NOMO-1 treated with DMSO at 0.1 percent for 48 hours (cell line): ENCODE results near the gene GPHA2.

Experiments
- DNase-seq: peaks from one replicate; lab custom pipeline; 2025; ENCODE audit not compliant: unreplicated experiment; lab: John Stamatoyannopoulos, UW

Gene GPHA2

DNA sequence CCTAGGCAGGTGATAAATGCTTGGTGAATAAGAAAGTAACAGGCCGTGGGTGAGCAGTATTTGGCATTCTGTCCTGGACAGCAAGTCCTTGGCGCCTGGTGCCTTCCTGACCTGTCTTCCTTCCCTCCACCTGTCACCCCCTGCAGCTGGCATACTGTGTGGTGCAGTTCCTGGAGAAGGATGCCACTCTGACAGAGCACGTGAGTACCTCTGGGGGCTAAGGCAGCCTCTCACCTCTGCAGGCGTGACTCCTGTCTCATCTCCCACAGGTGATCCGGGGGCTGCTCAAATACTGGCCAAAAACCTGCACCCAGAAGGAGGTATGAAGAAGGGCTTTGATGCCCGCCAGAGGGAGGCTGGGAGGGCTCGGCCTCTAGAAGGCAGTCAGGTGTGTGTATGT, 4.4 kb downstream of the GPHA2 start:
- no peak for DNase-seq

DNA sequence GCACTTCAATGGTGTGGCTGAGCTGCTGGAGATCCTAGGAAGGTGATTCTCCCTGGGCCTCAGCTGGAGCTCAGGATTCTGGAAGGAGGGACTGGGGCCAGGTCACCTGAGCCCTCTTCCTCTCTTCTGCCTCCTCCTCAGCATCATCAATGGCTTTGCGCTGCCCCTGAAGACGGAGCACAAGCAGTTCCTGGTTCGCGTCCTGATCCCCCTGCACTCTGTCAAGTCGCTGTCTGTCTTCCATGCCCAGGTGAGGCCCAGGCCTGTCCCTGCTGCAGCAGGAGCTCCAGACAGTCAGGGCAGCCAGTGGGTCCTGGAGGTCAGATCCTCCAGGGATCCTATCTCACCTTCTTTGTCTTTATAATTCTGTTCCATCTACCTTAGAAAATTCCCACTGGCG, 5.4 kb downstream of the GPHA2 start:
- DNase-seq, result no peak

DNA sequence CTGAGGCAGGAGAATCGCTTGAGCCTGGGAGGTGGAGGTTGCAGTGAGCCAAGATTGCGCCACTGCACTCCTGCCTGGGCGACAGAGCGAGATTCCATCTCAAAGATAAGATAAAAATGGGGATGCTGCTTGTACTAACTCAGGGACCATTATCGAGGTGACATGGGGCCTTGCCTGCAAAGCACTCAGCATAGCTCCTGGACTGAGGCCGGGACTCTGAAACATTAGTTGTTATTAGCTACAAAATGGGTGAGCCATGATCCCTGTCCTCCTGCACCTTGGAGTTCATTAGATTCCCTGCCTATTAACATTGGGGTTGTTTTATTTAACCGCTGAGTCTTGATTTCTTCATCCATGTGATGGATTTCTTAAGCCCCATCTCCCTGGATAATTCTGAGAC, 6.1 kb downstream of the GPHA2 start:
- no peak for DNase-seq

DNA sequence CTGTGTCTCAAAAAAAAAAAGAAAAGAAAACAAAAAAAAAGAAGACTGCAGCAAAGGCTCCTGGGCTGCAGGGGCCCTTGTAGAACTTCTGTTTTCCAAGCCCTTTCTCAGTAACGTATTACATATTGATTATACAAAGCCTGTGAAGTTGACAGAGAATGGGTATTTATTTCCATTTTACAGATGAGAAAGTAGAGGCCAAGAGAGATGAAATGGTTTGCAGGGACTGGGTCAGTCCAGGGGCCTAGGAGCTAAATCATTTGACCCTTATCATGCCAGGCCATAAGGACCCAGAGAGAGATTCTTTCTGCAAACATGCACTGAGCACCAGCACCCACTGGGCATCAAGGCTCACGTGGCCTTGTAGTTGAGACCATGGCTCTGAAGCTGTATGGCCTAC, 6.7 kb downstream of the GPHA2 start:
- no peak for DNase-seq

DNA sequence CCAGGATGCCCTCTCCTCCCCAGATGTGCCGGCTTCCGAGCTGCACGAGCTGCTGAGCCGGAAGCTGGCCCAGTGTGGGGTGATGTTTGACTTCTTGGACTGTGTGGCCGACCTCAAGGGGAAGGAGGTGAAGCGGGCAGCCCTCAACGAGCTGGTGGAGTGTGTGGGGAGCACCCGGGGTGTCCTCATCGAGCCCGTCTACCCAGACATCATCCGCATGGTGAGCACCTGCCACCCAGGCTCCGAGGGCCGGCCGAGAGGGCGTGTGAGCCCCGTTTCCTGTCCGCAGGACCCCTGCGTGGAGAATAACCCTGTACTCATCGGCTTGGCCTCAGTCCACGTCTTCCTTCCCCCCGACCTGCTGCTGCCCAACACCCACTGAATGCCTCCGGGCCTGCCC, 9.0 kb downstream of the GPHA2 start:
- DNase-seq, result no peak

DNA sequence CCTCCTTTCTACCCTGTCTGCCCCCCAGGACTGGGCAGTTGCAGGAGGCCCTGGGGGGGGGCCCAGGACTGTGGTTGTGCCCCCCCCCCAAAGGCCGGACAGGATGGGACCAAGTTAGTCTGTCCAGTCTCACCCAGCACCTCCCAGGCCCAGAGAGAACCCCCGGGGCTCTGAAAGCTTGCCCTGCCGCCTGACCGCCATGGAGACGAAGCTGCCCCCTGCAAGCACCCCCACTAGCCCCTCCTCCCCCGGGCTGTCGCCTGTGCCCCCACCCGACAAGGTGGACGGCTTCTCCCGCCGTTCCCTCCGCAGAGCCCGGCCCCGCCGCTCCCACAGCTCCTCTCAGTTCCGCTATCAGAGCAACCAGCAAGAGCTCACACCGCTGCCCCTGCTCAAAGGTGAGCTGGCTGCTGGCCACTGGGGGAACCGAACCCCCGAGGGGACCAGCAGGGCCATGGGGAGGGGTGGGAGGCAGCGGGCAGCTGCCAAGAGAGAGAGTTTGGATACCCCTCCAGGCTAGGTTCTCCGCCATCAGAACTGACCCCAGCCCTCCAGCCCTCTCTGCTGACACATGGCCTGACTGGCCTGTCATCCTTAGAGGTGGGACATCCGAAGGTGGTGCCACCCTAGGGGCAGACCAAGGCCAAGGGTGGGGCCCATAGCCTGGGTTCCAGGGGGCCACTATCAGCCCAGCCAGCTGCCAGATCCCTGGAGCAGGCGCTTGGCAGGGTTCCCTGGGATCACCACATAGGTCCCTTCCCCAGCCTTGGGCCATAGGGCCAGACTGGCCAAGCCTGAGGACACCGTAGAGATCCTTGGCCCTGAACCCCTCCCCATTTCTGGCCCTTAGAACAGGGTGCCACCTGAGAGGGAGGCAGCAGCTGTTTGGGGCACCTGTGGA, 9.9 kb downstream of the GPHA2 start:
- no peak for DNase-seq

DNA sequence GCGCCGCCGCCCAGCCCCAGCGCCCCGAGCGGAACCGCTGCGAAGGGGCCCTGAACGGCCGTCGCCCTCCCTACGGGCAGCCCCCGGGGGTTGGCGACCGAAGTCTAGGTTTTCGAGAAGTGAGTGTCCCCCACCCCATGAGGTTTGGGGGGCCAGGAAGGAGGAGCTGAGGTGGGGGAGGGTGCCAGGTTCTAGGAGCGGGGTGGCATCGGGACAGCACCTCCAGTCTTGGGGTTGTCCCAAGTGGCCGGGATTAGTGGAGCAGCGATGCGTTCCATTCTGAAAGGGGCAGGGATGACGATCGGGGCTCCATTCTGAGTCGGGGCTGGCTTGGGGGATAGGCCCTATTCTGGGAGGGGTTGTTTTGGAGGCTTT, 10.8 kb downstream of the GPHA2 start:
- DNase-seq, result no peak

DNA sequence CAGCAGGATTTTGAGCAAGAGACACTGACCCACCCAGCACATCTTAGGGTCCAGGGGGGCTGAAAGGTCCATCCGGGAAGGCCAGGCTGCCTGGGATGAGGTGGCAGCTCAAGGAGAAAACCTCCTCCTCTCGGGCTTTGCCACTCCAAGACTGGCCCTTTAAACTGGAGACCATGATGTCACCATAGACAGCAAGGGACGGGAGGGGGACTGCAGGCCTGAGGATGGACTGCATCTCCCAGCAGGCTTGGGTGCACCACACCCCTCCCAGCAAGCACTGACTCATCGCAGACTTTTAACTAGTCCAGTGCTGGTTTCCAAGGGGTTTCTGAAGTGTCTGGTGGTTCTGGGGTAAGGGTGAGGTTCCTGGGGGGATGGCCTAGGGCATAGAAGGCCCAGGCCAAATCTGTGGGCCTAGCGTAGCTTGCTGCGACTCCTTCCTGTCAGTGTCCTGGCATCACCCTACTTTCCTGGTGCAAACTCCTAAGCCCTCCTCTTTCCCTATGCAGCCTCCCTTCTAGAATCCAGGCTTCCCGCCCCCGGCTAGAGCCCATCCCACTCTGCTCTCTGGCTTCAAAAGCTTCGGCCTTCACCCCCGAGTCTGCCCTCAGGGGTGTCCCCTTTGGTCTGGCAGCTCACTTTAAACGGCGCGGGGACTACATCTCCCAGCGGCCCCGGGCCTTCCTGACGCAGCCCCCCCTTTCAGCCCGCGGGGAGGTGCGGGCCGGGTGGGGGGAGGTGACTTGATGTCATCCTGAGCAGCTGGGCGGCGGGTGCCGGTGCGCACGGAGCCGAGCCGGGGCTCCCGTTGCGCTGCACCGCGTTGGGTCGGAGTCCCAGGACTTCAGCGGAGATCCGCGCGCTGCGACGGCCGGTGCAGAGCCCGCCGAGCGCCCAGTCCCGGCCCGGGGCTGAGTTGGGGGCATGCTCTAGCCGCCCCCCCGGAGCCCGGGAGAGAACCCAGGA, 11.5 kb downstream of the GPHA2 start, which contains the start of gene PPP2R5B:
Gene PPP2R5B, plus strand, starts transcription at position 746 of the 966 bp plus-strand sequence. CDS start 1,046 bp downstream, outside the sequence.
- DNase-seq, result peak; percentile 94

DNA sequence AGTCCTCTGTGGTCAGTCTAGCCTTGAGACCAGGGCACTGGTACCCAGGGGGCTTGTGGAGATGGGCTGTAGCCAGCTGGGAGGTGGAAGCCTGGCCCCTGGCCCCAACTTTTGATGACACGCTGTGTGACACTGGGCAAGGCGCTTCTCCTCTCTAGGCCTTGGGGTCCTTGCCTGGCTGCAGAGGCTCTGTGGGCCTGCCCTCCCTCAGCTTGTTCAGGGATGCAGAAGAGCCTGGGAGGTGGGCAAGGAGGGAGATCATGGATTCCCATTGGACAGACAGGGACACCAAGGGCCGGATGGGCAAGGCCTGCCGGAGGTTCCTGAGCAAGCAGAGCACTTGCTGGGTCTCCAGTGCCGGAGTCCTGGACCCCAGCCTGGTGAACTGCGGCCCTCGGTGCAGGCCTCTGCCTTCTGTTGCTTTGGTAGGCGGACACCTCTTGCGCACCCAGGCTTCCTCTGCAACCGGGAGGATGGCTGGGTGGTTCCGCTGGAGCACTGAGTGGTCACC, 12.5 kb downstream of the GPHA2 start:
- no peak for DNase-seq

DNA sequence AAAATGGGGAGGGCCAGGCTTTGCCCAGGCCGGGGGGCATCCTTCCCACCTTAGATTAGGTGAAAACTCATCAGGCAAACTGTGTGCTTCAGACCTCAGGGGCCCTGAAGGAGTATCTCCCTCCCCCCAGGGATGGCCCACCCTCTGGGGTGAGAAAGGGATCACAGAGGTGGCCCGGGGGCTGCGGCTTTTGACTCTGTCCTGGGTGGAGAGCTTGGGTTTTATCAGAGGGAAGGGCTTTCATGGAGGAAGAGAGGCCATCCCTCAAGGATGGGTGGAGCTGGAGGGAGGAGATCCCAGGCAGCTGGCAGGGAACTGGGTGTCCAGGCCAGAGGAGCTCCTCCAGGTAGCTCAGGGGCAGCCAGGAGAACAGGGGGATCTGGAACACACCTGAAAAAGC, 14.3 kb downstream of the GPHA2 start:
- no peak for DNase-seq

DNA sequence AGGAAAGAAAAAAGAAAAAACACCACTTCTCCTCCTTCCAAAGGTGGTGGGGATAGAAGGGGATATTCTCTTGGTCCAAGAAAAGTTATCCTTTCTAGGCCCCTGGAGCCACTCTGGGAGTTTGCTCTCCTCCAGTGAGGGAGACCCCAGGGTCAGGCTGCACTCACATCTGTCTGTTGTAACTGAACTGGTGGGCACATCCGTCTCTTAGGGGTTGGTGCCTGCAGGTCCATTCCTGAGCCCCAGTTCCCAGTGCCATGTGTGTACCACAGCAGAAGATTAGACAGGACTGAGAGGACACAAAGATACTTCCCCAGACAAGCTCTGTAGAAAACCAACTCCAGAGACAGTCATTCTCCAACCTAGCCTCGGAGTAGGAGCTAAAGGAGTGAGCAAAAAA, 15.6 kb downstream of the GPHA2 start:
- DNase-seq, result no peak

DNA sequence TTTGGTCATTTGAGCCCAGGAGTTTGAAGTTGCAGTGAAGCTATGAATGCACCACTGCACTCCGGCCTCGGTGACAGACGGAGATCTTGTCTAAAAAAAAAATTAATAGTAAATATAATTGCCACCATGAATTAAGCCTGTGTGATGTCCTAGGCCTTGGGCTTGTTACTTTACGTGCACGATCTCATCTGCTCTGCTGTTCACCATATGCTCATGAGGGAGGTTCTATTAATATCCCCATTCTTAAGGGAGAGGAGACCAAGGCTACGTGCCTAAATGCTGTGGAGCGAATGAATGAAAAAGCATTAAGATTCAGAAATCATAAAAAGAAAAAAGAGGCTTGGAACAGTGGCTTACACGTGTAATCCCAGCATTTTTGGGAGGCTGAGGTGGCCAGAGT, 16.1 kb downstream of the GPHA2 start:
- no peak for DNase-seq

DNA sequence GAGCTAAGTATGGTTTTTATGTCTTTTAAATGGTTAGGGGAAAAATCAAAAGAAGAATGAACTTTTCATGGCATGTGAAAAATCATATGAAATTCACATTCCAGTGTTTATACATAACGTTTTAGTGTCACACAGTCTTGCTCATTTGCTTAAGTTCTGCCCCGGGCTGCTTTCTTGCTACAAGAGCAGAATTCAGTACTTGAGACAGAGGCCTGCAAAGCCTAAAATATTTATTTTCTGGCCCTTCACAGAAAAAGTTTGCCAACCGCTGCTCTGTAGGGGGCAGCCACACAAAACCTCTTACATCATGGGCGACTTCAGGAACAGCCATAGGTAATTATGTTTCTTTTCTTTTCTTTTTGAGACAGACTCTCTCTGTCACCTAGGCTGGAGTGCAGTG, 17.7 kb downstream of the GPHA2 start:
- DNase-seq, result peak; percentile 59

DNA sequence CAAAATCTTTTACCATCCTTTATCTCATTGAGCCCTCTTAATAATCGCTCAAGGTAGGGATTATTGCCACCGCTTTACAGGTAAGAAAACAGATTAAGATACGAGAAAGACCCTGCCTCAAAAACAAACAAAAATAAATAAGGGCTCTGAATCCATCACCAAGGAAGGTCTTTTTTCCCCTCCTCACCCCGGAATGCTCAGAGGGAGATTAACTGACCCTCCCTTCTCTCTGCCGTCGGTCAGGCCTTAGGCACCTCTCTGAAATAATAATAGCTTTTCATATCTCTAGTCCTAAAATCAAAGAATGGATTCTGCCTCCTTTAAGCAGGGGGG, 18.1 kb downstream of the GPHA2 start:
- DNase-seq, result no peak

DNA sequence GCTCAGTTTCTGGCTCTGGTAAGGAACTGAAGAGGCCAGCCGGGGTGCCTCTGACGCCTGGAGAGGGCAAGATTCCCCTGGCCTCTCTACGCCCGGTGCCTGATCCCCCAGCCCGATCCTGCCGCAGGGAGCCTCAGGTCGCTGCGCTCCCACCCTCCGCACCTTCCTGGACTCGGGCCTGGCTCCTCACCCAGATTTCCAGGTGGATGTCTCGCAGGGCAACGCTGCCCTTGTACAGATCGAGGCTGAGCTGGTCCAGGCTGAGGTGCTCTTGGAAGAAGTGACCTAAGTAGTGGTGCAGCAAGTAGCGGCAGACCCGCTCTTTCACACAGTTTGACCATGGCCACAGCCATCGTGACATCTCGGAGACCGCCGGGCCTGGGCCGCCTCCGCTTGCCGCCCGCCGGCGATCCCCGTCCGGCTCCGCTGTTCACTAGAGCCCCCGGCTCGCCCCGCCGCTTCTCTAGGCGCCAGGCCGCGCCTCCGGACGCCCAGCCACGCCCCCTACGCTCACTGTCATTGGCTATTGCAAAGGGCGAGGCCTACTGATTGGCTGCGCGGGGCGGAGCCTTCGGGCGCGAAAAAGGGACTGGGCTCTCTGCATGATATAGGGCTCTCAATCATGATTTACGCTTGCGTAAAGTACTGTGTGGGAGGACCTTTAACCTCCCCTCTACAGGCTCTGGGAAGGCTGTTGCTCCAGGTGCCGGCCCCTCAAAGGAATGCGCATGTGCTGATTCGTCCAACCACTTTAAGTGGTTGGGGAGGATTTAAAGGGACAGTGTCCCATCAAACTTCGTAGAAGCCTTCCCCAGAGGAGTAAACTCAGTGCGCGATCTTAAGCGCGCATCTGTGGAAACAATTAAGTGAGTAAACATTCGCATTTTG, 18.7 kb downstream of the GPHA2 start, which contains the start of gene ATG2A:
Gene ATG2A, minus strand, starts transcription at position 435 of the 888 bp plus-strand sequence. Its CDS starts 74 bp downstream, at position 361.
- DNase-seq, result peak; percentile 100

DNA sequence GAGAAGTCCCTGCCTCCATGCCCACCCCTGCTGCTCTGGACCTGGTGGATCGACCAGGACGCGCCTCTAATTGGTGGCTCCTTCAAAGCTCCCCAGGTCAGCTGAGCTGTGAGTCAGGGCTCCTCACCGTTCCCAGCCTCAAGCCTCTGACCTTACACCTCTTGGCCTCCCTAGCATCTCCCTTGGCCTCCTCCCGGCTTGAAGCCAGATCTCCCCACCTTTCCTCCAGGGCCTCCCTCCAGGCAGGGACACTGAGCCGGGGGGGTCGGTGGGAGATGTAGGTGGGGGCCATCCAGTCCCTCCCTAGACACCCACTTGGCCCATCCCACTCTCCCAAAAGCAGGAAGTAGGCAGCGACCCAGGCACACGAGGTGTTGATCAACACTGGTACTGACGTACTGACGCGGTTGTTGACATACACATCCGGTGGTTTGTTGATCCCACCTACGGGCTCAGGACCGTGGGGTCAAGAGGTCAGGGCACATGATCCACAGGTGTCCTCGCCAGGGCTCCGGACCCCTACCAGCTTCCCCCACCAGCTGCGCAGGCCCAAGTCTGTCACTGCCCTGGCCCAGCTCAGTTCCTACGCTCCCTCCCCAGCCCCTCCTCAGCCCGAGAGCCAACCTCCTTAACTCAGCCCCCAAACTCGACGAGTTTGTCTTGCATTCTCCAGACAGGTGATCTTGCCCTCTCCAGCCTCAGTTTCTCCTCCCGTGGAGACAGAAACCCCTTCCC, 19.5 kb downstream of the GPHA2 start:
- DNase-seq, result peak; percentile 22

DNA sequence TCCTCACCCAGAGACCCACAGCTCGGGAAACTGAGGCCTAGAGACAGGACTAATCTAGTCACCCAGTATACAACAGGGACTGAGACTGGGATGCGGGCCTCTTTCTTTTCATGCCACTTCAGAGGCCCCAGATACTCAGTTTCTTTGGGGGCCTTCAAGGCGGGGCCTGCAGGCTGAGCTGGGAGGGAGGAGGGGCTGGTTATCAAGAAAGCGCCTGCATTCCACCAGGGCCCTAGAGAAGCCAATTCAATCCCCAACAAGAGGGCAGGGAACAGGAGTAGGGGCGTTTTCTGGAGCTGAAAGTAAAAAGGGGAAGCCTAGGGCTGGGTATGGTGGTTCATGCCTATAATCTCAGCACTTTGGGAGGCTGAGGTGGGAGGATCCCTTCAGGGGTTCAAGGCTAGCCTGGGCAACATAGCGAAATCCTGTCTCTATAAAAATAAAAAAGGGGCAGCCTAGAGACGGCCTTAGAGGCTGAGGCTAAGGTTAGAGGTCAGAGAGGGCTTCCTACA, 20.3 kb downstream of the GPHA2 start:
- DNase-seq, result no peak

DNA sequence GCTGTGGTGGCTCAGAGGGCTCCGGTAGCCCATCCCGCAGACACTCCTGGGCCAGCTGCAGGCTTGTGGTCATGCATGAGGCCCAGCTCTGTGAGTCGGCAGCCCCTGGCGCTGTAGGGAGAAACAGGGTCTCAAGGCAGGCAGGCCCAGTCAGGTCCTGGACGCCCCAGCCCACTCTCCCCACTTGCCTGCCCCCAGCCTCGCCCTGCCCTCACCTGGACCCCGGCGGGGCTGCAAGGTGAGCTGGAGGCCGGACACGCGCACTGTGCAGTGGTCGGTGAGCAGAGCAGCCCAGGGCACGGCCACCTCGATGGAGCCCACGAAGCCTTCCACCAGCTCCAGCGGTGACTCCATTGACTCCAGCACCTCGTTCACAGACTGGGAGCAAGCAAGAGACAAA, 21.6 kb downstream of the GPHA2 start:
- DNase-seq, result no peak

DNA sequence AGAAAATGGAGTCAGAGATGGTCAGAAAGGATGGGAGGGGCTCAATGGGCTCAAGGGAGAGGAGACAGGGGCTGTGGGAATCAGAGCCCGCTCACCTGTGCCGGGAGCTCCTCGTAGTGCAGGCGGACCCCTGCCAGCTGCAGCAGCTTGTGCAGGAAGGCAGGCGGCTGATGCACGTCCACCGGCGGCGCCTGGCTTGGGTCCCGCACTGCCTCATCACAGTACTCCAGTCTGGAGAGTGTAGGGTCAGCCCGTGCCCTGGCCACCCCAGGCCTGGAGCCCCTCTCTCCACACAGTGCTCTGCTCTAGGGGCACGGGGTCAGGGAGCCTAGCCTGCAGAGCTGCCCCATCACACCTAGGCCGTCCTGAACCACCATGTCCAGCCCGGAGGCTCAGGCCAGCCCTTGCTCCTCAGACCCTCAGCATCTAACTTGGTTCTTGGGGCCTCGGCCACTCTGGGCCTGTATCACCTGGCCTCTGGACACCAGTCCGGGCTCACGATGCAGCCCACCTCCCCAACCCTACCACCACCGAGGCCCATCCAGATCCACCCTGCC, 22.4 kb downstream of the GPHA2 start:
- no peak for DNase-seq
